HG03460 (cell line): ENCODE results near the gene ANXA7.
"Not testable (repeated sequence)": the region's sequence is repeated elsewhere in the genome, so short reads cannot be mapped to it uniquely, and the experiment has no call there.

Source experiments
- ATAC-seq: cut with Tn5 transposase; IDR thresholded peaks from one replicate; pipeline ENCODE4 v1.9.1; 2021; ENCODE audit not compliant: unreplicated experiment

ANXA7 gene

DNA sequence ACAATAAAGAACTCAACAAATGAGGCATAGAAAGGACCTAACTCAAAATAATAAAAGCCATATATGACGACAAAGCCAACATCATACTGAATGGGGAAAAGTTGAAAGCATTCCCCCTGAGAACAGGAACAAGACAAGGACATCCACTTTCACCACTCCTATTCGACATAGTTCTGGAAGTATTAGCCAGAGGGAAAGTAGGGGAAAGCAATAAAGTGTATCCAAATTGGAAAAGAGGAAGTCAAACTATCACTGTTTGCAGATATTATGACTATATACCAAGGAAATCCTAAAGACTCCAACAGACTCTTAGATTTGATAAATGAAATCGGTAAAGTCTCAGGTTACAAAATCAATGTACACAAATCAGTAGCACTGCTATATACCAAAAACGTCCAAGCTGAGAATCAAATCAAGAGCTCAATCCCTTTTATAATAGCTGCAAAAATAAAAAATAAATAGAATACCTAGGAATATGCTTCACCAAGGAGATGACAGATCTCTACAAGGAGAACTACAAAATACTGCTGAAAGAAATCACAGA, 4.8 kb downstream of the ANXA7 start:
- ATAC-seq: no peak

DNA sequence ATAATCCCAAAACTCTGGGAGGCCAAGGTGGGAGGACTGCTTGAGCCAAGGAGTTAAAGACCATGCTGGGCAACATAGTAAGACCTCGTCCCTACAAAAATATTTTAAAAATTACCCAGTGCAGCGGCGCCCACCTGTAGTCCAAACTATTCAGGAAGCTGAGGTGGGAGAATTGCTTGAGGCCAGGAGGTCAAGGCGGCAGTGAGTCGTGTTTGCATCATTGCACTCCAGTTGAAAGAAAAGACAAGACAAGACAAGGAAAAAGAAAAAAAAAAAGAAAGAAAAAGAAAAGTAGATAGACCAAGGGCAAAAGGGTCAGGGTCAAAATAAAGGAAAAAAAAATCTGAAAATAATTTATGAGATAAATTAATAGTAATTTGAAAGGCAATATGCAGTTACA, 5.8 kb downstream of the ANXA7 start:
- ATAC-seq: no peak

DNA sequence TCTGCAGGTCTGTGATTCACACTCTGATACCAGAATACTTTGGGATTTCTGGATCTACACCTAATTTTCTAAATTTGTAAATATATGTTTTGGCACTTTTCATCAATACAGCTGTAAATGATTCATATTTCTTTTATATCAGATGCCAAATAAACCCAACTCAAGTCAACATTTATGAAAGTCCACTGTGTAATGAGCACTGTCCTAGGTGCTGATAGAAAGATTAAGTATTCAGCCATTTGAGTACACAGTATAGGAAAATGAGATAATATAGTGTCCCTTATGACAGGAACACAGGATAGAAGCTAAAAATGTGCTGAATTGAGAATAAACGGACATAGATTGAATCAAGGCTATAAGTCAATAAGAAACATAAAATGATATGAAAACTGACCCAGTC, 6.4 kb downstream of the ANXA7 start:
- ATAC-seq: no peak

DNA sequence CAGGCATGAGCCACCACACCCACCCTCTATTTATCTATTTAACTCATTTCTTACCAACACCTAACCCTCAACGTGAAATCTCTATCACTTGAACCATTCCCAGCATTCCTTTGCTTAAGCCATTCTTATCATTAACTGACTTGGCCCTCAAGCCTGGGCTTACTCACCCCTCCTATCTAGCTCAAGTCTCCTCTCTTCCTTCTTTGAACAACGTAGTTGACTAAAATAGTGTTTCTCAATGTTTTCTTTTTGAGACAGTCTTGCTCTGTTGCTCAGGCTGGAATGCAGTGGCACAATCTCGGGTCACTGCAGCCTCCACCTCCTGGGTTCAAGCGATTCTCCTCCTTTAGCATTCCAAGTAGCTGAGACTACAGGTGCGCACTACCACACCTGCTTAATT, 7.0 kb downstream of the ANXA7 start:
- ATAC-seq: no peak

DNA sequence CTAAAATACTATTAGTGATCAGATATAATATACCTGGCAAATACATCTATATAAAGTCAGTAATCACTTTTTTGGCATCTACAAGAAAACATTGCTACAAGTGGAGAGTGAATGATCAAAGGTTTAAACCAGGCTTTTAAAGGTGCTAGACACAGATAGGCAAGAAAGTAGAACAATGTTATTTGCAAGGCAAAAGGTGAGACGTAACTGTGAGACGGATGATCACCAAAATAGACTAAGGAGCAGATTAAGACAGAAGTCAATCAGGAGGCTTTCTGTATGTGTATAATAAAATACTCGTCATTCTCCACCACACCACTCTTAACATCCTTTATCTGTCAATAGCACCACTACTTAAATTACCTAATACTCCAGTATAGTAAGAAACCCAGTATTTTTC, 8.3 kb downstream of the ANXA7 start:
- no peak for ATAC-seq

DNA sequence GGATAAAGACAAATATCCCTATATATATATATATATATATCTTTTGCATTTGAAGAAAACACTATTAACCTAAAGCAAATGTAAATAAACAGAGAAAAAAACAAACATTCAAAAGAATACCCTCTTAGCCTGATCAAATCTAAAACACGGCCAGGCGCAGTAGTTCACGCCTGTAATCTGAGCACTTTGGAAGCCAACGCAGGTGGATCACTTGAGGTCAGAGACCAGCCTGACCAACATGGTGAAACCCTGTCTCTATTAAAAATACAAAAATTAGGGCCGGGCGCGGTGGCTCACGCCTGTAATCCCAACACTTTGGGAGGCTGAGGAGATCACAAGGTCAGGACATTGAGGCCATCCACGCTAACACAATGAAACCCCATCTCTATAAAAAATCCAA, 9.2 kb downstream of the ANXA7 start:
- no peak for ATAC-seq

DNA sequence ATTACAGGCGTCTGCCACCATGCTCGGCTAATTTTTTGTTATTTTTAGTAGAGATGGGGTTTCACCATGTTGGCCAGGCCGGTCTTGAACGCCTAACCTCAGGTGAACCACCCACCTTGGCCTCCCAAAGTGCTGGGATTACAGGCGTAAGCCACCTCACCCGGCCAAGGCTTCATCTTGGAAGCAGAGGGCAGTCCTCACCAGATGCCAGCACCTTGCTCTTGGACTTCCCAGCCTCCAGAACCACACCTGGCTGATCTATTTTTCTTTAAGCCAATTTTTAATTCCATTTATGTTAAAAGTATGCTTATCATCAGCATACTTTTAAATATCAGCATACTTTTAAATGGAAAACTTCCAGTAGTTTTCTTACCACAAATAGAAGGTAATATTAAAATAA, 12.2 kb downstream of the ANXA7 start:
- no peak for ATAC-seq

DNA sequence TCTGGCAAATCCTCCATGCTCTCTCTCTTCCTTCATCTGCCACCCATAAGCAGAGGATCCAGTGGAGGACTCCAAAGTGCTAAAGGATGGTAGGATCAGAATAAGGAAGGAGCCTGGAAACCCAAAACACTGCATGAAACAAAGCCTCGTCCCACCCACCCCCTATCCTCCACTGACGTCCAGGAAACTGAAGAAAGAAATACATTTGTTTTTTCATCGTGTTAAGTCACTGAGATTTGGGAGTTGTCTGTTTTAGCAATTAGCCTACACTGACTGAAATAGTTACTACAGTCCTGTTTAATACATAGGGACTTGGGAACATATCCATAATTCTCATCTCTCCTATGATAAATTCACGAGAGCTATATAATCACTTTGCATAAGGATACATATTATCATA, 14.8 kb downstream of the ANXA7 start:
- ATAC-seq: no peak

DNA sequence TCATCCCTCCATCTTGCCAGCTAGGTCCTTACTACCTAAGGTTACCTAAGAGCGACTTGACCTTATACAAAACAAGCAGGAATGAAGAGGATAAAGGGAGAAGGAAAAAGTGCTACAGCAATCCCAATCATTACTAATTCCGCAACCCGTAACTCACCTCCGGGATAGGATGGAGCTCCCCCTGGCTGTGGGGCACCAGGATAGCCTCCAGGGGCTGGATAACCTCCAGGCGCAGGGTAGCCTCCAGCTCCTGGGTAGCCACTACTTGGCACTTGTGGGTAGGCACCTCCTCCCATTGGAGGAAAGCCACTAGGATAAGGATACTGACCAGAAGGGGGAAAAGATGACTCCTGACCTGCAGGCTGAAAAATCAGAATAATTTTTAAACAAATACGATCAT, 15.8 kb downstream of the ANXA7 start:
- ATAC-seq: no peak

DNA sequence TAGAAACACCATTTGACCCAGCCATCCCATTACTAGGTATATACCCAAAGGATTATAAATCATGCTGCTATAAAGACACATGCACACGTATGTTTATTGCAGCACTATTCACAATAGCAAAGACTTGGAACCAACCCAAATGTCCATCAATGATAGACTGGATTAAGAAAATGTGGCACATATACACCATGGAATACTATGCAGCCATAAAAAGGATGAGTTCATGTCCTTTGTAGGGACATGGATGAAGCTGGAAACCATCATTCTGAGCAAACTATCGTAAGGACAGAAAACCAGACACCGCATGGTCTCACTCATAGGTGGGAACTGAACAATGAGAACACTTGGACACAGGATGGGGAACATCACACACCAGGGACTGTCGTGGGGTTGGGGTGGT, 19.5 kb downstream of the ANXA7 start:
- not testable (repeated sequence) for ATAC-seq

DNA sequence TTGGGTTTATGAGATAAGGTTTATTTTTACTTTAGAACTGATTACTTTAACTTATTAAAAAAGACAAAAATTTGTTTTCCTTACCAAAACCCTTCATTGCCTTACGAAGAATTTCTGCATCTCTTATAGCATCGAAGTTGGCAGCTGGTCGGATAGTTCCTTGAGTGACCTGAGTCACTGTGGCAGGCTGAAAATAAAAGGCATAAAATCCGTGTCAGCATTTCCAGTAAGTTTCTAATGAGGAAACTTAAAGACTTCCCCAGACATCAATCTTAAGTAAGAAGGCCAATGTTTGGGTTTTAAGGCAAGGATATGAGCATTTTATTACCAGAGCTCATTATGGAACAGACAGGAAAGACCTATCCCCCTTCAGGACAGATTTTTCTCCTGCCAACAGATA, 25.6 kb downstream of the ANXA7 start:
- ATAC-seq: no peak

DNA sequence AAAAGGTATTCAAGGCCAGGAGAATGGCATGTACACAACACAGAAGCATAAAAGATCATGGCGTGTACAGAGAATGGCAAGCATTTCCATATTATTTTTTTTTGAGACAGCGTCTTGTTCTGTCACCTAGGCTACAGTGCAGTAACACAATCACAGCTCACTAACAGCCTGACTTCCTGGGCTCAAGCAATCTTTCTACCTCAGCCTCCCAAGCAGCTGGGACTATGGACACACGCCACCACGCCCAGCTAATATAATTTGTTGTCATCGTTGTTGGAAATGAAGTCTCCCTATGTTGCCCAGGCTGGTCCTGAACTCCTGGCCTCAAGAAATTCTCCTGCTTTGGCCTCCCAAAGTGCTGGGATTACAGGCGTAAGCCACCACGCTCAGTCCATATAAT, 27.3 kb downstream of the ANXA7 start:
- no peak for ATAC-seq

DNA sequence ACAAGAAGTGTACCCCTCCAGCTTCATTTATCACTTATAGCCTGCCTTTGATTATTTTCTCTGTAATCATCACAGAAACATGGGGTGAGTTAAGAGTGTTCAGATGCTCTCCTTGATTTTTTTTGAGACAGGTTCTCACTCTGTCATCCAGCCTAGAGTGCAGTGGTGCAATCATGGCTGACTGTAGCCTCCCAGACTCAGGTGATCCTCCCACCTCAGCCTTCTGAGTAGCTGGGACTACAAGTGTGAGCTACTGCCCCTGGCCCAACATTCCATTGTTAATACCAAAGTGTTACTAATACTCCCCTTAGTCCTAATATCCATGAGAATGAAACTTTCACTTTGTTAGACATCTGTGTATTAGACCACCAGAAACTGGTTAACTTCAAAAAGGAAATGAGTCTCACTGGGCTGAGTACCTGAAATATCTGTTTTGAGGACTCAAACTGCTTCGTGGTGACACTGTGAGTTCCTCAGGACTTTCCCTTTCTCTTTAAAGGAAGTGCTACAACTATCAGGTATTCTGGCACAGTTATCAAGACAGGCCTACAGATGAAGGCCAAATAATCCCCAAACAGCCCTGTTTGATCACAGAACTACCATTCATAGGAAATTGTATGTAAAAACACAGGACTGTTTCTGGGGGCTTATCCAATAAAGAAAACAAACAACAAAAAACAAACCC, 34.7 kb downstream of the ANXA7 start:
- no peak for ATAC-seq

DNA sequence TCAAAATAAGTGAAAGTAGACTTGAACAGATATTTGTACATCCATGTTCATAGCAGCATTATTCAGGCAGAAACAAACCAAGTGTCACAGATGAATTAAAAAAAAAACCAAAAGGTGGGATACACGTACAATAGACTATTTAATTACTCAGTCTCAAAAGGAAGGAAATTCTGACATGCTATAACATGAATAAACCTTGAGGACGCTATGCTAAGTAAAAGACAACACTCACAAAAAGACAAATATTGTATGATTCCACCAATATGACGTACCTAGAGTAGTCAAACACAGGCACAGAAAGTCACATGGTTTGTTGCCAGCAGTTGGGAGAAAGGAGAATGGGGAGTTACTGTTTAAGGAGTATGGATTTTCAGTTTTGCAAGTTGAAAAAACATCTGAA, 37.2 kb downstream of the ANXA7 start:
- no peak for ATAC-seq

DNA sequence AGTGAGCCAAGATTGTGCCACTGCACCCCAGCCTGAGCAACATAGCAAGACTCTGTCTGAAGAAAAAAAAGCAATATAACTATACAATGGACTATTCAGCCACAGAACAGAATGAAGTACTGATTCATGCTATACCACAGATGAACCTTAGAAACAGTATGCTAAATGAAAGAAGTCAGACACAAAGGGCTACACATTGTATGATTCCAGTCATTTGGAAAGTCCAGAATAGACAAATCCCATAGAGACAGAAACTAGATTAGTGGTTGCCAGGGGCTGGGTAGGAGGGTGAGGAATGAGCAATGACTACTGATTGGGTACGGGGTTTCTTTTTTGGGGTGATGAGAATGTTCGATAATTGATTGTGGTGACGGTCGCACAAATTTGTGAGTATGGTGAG, 45.6 kb downstream of the ANXA7 start:
- no peak for ATAC-seq

DNA sequence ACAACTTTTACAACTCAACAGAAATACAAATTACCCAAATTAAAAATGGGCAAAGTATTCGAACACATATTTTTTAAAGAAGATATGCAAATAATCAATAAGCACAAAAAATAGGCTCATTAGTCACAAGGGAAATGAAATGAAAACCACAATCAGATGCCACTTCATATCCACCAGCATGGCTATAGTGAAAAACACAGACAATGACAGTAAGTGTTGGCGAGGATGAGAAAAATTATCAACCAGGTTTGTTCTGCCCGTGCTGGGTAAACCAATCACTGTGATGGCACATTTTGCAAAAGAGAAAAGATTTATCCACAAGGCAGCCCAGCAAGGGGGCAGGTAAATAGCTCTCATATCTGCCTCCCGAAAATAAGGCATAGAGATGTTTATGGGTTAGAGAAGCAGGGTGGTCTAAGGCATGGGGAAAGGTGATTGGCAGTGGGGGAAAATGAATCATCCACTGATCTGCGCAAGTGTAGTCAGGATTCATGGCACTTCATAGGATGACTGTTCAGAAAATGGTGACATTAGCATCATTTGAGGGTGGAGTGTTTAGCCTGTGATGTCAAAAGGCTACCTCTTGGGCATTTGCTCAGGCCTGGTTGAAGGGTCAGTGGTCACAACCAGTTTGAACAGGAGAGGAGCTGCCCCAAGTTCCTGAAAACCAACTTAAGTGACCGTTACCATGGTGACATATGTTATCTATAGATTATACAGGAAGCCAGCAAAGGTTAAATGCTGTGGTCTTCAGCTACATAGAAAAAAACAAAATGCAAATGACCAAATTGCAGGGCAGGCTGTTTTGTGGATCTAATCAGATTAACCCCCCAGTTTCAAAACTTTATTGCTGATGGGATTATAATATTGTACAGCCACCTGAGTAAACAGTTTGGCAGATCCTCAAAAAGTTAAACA, 47.2 kb downstream of the ANXA7 start:
- ATAC-seq: no peak

DNA sequence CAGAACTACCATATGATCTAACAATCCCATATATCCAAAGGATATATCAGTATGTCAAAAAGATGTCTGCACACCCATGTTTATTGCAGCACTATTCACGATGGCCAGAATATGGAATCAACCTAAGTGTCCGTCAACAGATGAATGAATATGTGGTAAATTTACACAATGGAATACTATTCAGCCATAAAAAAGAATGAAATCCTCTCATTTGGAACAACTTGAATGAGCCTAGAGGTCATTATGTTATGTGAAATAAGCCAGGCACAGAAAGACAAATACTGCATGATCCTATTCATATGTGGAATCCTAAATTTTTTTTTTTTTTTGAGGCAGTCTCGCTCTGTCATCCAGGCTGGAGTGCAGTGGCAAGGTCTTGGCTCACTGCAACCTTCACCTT, 48.9 kb downstream of the ANXA7 start:
- no peak for ATAC-seq

DNA sequence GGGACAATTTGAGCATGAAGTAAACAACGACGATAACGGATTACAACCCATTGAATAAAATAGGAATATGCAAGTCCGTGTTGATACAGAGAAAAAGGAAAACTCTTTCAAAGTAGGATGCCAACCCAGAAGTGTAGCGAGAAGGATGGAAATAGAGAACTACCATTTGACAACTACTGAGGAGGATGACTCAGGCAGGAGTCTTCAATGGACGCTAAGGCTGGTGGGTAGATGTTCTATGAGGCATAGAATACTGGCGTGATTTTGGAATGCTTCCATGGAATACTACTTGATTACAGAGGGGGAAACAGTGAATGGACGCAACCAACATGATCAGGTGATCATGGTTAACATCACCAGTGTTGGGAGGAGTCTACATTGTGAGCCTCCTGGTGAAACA, 54.4 kb downstream of the ANXA7 start:
- ATAC-seq: no peak

DNA sequence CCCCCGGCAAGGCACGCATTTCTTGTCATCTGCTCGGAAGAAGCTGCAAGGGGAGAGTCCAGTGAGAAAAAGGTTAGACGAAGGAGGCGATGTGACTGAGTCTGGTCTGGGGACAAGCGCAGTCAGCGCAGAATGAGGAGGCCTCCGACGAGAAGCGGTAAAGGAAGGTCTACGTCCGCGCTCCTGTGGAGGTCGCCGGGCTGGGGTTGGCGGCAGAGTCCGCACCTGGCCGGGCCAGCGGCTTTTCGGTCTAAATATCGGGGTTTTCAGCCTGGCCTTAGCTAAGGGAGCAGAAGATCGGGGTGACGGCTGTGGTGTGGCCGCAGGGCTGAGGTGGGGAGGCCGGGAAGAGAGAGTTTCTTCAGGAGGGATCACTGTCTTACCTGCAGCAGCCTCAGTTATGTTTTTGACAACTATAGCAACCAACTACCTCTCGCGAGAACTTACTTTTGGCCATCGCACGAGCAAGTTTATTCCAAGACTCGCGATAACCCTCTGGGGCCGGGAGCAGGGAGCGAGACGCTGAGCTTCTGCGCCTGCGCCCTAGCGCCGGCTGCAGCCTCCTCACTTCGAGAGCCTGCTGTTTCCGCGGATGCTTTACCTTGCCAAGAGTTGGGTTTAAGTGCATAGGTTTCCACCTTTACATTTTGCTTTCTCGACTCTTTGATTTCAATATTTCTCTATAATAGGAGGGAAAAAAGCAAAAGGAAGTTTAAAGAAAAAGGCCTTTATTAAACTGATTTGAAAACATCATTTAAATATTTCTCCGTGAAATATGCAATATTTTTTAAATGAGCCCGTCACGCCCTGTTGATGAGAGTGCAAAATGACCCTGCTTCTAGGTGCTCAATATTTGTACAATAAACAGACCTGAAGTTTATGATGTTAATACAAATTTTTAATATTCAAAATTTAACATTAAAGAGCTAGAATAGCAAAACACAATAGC, 55.3 kb downstream of the ANXA7 start, which contains the start of gene CFAP70:
CFAP70 (minus strand) TSS at position 534 of the 949 bp plus-strand sequence. CDS start 4,068 bp downstream, outside the sequence.
- ATAC-seq: peak; percentile 86

DNA sequence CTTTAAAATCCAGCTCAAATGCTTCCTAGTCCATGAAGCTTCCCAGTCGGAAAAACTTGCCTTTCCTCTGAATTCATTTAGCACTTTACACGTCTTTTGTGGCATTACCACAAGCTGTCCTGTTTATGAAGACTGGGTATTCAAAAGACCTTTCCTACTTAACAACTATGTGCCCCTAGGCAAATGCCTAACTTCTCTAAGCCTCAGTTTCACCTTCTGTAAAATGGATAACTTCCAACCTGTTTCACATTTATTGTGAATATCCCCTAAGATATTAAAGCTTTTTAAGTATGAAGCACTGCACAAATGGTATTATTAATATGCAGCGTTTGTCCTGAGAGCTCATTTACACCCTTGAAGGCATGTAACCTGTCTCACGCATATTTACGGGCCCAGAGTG, 56.0 kb downstream of the ANXA7 start:
- no peak for ATAC-seq

DNA sequence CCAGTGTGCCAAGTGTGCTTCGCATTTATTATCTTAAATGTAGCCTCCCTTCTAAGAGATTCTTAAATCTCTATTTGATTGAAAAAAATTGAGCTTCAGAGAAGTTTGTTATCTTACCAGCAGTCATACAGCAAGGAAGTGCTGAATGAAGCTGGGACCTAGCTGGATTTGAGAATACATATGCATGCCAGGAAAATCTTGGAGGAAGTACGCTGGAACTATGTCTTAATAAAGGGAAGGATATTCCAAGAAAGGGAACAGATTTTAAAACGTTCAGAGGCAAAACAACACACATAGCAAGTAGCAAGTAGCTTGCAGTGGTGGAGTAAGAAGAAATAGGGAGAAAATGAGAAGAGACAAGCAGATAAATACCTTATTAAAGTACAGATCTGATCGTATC, 56.7 kb downstream of the ANXA7 start:
- ATAC-seq: no peak
